SW 1271 (cell line): Measurements from ENCODE around the gene SMYD2.
A peak's percentile ranks its signal among the peaks of the same experiment; 100 is the strongest.

ENCODE experiments used
- DNase-seq, 2 experiments: peaks; one replicate each; lab custom pipeline; 2025; lab: John Stamatoyannopoulos, UW

The SMYD2 gene

GRCh38 chr1:214329470-214330220 is 48.7 kb downstream of the SMYD2 start:
- no peak for DNase-seq

GRCh38 chr1:214330222-214330621 is 49.3 kb downstream of the SMYD2 start:
- no peak for DNase-seq

- DNase-seq: no peak
Observed at GRCh38 chr1:214330715-214331114, 49.8 kb downstream of the SMYD2 start.

GRCh38 chr1:214331180-214331579 is 50.2 kb downstream of the SMYD2 start:
- no peak for DNase-seq

GRCh38 chr1:214331827-214332423 is 51.0 kb downstream of the SMYD2 start:
- peak in 1 of 2 experiments; percentile 10 for DNase-seq

- DNase-seq: peak in 1 of 2 experiments; percentile 40
Observed at GRCh38 chr1:214332946-214333798, 52.2 kb downstream of the SMYD2 start.

- DNase-seq: no peak
Observed at GRCh38 chr1:214335567-214335966, 54.6 kb downstream of the SMYD2 start.

GRCh38 chr1:214337015-214337414 is 56.1 kb downstream of the SMYD2 start:
- DNase-seq: no peak

- no peak for DNase-seq
Observed at GRCh38 chr1:214337511-214337910, 56.6 kb downstream of the SMYD2 start.

- no peak for DNase-seq
Observed at GRCh38 chr1:214338212-214338611, 57.3 kb downstream of the SMYD2 start.

GRCh38 chr1:214341459-214341858 is 60.5 kb downstream of the SMYD2 start:
- no peak for DNase-seq

GRCh38 chr1:214341932-214342331 is 61.0 kb downstream of the SMYD2 start:
- DNase-seq: no peak

- no peak for DNase-seq
Observed at GRCh38 chr1:214342525-214342924, 61.6 kb downstream of the SMYD2 start.

- no peak for DNase-seq
Observed at GRCh38 chr1:214344897-214345296, 63.9 kb downstream of the SMYD2 start.

- no peak for DNase-seq
Observed at GRCh38 chr1:214349008-214349407, 68.0 kb downstream of the SMYD2 start.

GRCh38 chr1:214349781-214350180 is 68.8 kb downstream of the SMYD2 start:
- DNase-seq: no peak

GRCh38 chr1:214351551-214352277 is 70.8 kb downstream of the SMYD2 start:
- no peak for DNase-seq

GRCh38 chr1:214352838-214353237 is 71.9 kb downstream of the SMYD2 start:
- no peak for DNase-seq

- DNase-seq: no peak
Observed at GRCh38 chr1:214354440-214355148, 73.6 kb downstream of the SMYD2 start.

- DNase-seq: no peak
Observed at GRCh38 chr1:214360116-214360515, 79.2 kb downstream of the SMYD2 start.

GRCh38 chr1:214360525-214361164 is 79.7 kb downstream of the SMYD2 start:
- DNase-seq: no peak
